VCaP (cell line): Measurements from ENCODE around the gene C16orf96.

Source experiments
- H3K27ac ChIP-seq: fragments of 450-650 bp; 2 replicates; pipeline ENCODE4 v1.5.1; 2017
- CTCF ChIP-seq: fragments of 450-650 bp; conservative IDR thresholded peaks from 2 replicates; pipeline ENCODE4 v1.5.1; 2017; ENCODE audit warnings: mild to moderate bottlenecking, moderate library complexity

C16orf96 gene

GRCh38 chr16:4536391-4537106, 19.6 kb upstream of the C16orf96 start:
- H3K27ac ChIP-seq = no peak overlapping the region
- TF ChIP-seq CTCF = no peak

- no peak overlapping the region for H3K27ac ChIP-seq
These were observed 18.5 kb upstream of the C16orf96 start for GRCh38 chr16:4537376-4538343.

GRCh38 chr16:4538350-4539235, 17.5 kb upstream of the C16orf96 start, which contains the start of gene CDIP1:
TSS of gene CDIP1 (minus strand) at chr16:4538773. CDS start at chr16:4514130, 24,643 bp downstream.
- no peak within 1 kb of the TSS for H3K27ac ChIP-seq
- no peak for TF ChIP-seq CTCF

More at GRCh38 chr16:4537376-4538343, 18.5 kb upstream of the C16orf96 start:
- no peak for TF ChIP-seq CTCF

- no peak for TF ChIP-seq CTCF
- H3K27ac ChIP-seq = no peak overlapping the region
These were observed 16.3 kb upstream of the C16orf96 start for GRCh38 chr16:4539716-4540284.

- no peak overlapping the region for H3K27ac ChIP-seq
- TF ChIP-seq CTCF = no peak
These were observed 11.7 kb upstream of the C16orf96 start for GRCh38 chr16:4544473-4544872.

- no peak for TF ChIP-seq CTCF
- H3K27ac ChIP-seq = no peak overlapping the region
These were observed 8.0 kb upstream of the C16orf96 start for GRCh38 chr16:4548124-4548523.
